CD4-positive, alpha-beta T cell treated with Interleukin-17A for 1 hour (primary cell): Measurements from ENCODE around the gene KIAA1328.
"Not testable (repeated sequence)": the region's sequence is repeated elsewhere in the genome, so short reads cannot be mapped to it uniquely, and the experiment has no call there.

Experiments
- DNase-seq: peaks from one replicate; pipeline ENCODE4 v3.0.0-alpha.2; 2020

Gene KIAA1328

GRCh38 chr18:36828630-36829361, at the start of gene KIAA1328, which contains the start of gene TPGS2:
TSS of gene KIAA1328 (plus strand) at chr18:36829127. CDS start at chr18:36829139, 12 bp downstream.
TSS of gene TPGS2 (minus strand) at chr18:36829002. CDS start at chr18:36828767, 235 bp downstream.
- peak; percentile 90 for DNase-seq

- DNase-seq, result no peak
Measured at GRCh38 chr18:36780748-36781147, 48.2 kb upstream of the KIAA1328 start.

GRCh38 chr18:36782710-36783109, 46.2 kb upstream of the KIAA1328 start:
- DNase-seq, result no peak

GRCh38 chr18:36783792-36784191, 45.1 kb upstream of the KIAA1328 start:
- no peak for DNase-seq

GRCh38 chr18:36786686-36787085, 42.2 kb upstream of the KIAA1328 start:
- no peak for DNase-seq

GRCh38 chr18:36792634-36793283, 36.2 kb upstream of the KIAA1328 start:
- DNase-seq, result no peak

GRCh38 chr18:36798738-36799473, 30.0 kb upstream of the KIAA1328 start:
- DNase-seq, result no peak

- no peak for DNase-seq
Measured at GRCh38 chr18:36805105-36805504, 23.8 kb upstream of the KIAA1328 start.

- DNase-seq, result no peak
Measured at GRCh38 chr18:36808681-36809080, 20.2 kb upstream of the KIAA1328 start.

- peak; percentile 75 for DNase-seq
Measured at GRCh38 chr18:36809590-36810381, 19.1 kb upstream of the KIAA1328 start.

GRCh38 chr18:36811430-36811829, 17.5 kb upstream of the KIAA1328 start:
- DNase-seq, result no peak

GRCh38 chr18:36811955-36812354, 17.0 kb upstream of the KIAA1328 start:
- DNase-seq, result no peak

- no peak for DNase-seq
Measured at GRCh38 chr18:36812678-36813077, 16.2 kb upstream of the KIAA1328 start.

- DNase-seq, result no peak
Measured at GRCh38 chr18:36813101-36813775, 15.7 kb upstream of the KIAA1328 start.

GRCh38 chr18:36813824-36814223, 15.1 kb upstream of the KIAA1328 start:
- DNase-seq, result no peak

GRCh38 chr18:36814994-36815393, 13.9 kb upstream of the KIAA1328 start:
- no peak for DNase-seq

- DNase-seq, result not testable (repeated sequence)
Measured at GRCh38 chr18:36816096-36816495, 12.8 kb upstream of the KIAA1328 start.

- DNase-seq, result no peak
Measured at GRCh38 chr18:36817039-36817438, 11.9 kb upstream of the KIAA1328 start.

- no peak for DNase-seq
Measured at GRCh38 chr18:36818652-36819051, 10.3 kb upstream of the KIAA1328 start.

- no peak for DNase-seq
Measured at GRCh38 chr18:36819621-36820020, 9.3 kb upstream of the KIAA1328 start.

- no peak for DNase-seq
Measured at GRCh38 chr18:36821681-36822080, 7.2 kb upstream of the KIAA1328 start.

GRCh38 chr18:36825526-36825925, 3.4 kb upstream of the KIAA1328 start:
- no peak for DNase-seq
